ENCODE measurements around the gene SPATA31C2.

SPATA31C2 gene

GRCh38 chr9:88174324-88174723 is 36.0 kb upstream of the SPATA31C2 start:
- no peak overlapping the region for H3K27ac ChIP-seq (ENCODE audit: low read depth, low read length, poor library complexity, severe bottlenecking)
- TF ChIP-seq EZH2 (IDR thresholded peaks at IDR 0.05; ENCODE audit: borderline replicate concordance, low read length) (no peak), CTCF (IDR thresholded peaks at IDR 0.05; ENCODE audit: low read length) (no peak)

GRCh38 chr9:88173378-88173999 is 35.2 kb upstream of the SPATA31C2 start:
- Histone ChIP-seq H3K4me1 (ENCODE audit: insufficient read depth, low read length, severe bottlenecking) (no peaks in the 10 kb centered on the region), H3F3A (ENCODE audit: insufficient read depth, low read length) (no peaks in the 10 kb centered on the region), H3K79me2 (ENCODE audit: insufficient read depth, low read length) (no peaks in the 10 kb centered on the region), H3K9ac (ENCODE audit: low read length) (no peak overlapping the region), H3K9me2 (ENCODE audit: low read depth, low read length) (no peaks in the 10 kb centered on the region), H3K36me3 (ENCODE audit: insufficient read depth, low read length) (no peaks in the 10 kb centered on the region), H3K9me3 (ENCODE audit: low read length) (no peaks in the 10 kb centered on the region), H3K4me2 (ENCODE audit: low read length) (no peak overlapping the region), H2AFZ (ENCODE audit: low read length) (no peak overlapping the region), H3K27me3 (ENCODE audit: insufficient read depth, low read length) (no peaks in the 10 kb centered on the region), H3K4me3 (ENCODE audit: low read depth, low read length, poor library complexity, severe bottlenecking) (no peak overlapping the region), H4K20me1 (ENCODE audit: insufficient read depth, low read length) (no peaks in the 10 kb centered on the region), H3K27ac (ENCODE audit: low read depth, low read length, poor library complexity, severe bottlenecking) (no peak overlapping the region)
- TF ChIP-seq EZH2 (IDR thresholded peaks at IDR 0.05; ENCODE audit: borderline replicate concordance, low read length), result no peak
- peak; percentile 99 for TF ChIP-seq CTCF (IDR thresholded peaks at IDR 0.05; ENCODE audit: low read length)

More at GRCh38 chr9:88174324-88174723, 36.0 kb upstream of the SPATA31C2 start:
- no peaks in the 10 kb centered on the region for H3K9me3 ChIP-seq (ENCODE audit: low read length)
- no peaks in the 10 kb centered on the region for H3K9me2 ChIP-seq (ENCODE audit: low read depth, low read length)
- no peaks in the 10 kb centered on the region for H3K4me1 ChIP-seq (ENCODE audit: insufficient read depth, low read length, severe bottlenecking)
- no peaks in the 10 kb centered on the region for H3F3A ChIP-seq (ENCODE audit: insufficient read depth, low read length)
- H3K9ac ChIP-seq (ENCODE audit: low read length), result no peak overlapping the region
- H2AFZ ChIP-seq (ENCODE audit: low read length), result no peak overlapping the region
- H3K27me3 ChIP-seq (ENCODE audit: insufficient read depth, low read length), result no peaks in the 10 kb centered on the region
- H4K20me1 ChIP-seq (ENCODE audit: insufficient read depth, low read length), result no peaks in the 10 kb centered on the region
- no peaks in the 10 kb centered on the region for H3K36me3 ChIP-seq (ENCODE audit: insufficient read depth, low read length)
- H3K4me2 ChIP-seq (ENCODE audit: low read length), result no peak overlapping the region
- no peaks in the 10 kb centered on the region for H3K79me2 ChIP-seq (ENCODE audit: insufficient read depth, low read length)
- no peak overlapping the region for H3K4me3 ChIP-seq (ENCODE audit: low read depth, low read length, poor library complexity, severe bottlenecking)

- Histone ChIP-seq H3K4me1 (ENCODE audit: insufficient read depth, low read length, severe bottlenecking) (no peaks in the 10 kb centered on the region), H2AFZ (ENCODE audit: low read length) (no peak overlapping the region), H3K9ac (ENCODE audit: low read length) (no peak overlapping the region), H3K4me2 (ENCODE audit: low read length) (no peak overlapping the region), H3F3A (ENCODE audit: insufficient read depth, low read length) (no peaks in the 10 kb centered on the region), H3K36me3 (ENCODE audit: insufficient read depth, low read length) (no peaks in the 10 kb centered on the region), H3K27ac (ENCODE audit: low read depth, low read length, poor library complexity, severe bottlenecking) (no peak overlapping the region), H3K27me3 (ENCODE audit: insufficient read depth, low read length) (no peaks in the 10 kb centered on the region), H3K79me2 (ENCODE audit: insufficient read depth, low read length) (no peaks in the 10 kb centered on the region), H3K4me3 (ENCODE audit: low read depth, low read length, poor library complexity, severe bottlenecking) (no peak overlapping the region), H3K9me2 (ENCODE audit: low read depth, low read length) (no peaks in the 10 kb centered on the region), H4K20me1 (ENCODE audit: insufficient read depth, low read length) (no peaks in the 10 kb centered on the region), H3K9me3 (ENCODE audit: low read length) (no peaks in the 10 kb centered on the region)
- TF ChIP-seq CTCF (IDR thresholded peaks at IDR 0.05; ENCODE audit: low read length) (no peak), EZH2 (IDR thresholded peaks at IDR 0.05; ENCODE audit: borderline replicate concordance, low read length) (no peak)
Observed at GRCh38 chr9:88169700-88170099, 31.4 kb upstream of the SPATA31C2 start.
